ENCODE results near the gene PDE3B.

DNA sequence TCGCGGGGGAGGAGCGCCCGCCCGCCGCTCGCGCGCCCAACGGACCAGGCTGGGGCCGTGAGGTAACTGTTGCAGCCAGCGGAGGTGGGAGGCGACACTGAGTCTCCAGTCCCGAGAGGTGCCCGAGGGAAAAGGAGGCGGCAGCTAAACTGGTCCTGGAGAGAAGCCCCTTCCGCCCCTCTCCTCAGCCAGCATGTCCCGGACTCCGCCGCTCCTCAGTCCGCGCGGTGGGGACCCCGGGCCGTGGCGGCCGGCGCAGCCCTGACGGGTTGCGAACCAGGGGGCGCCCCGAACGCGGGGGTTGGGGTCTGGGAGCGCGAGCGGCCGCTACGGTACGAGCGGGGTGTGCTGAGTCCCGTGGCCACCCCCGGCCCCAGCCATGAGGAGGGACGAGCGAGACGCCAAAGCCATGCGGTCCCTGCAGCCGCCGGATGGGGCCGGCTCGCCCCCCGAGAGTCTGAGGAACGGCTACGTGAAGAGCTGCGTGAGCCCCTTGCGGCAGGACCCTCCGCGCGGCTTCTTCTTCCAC lies at the start of gene PDE3B:
- TF ChIP-seq, protein P1, sequence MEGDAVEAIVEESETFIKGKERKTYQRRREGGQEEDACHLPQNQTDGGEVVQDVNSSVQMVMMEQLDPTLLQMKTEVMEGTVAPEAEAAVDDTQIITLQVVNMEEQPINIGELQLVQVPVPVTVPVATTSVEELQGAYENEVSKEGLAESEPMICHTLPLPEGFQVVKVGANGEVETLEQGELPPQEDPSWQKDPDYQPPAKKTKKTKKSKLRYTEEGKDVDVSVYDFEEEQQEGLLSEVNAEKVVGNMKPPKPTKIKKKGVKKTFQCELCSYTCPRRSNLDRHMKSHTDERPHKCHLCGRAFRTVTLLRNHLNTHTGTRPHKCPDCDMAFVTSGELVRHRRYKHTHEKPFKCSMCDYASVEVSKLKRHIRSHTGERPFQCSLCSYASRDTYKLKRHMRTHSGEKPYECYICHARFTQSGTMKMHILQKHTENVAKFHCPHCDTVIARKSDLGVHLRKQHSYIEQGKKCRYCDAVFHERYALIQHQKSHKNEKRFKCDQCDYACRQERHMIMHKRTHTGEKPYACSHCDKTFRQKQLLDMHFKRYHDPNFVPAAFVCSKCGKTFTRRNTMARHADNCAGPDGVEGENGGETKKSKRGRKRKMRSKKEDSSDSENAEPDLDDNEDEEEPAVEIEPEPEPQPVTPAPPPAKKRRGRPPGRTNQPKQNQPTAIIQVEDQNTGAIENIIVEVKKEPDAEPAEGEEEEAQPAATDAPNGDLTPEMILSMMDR (IDR thresholded peaks at IDR 0.05) = no peak
- no peak for TF ChIP-seq POLR2AphosphoS5 (IDR thresholded peaks at IDR 0.05)
- no peak for TF ChIP-seq POLR2A (IDR thresholded peaks at IDR 0.05)

All from breast epithelium (tissue), 3 donors.